ENCODE measurements around the gene ERP44.

- TF ChIP-seq CTCF (IDR thresholded peaks at IDR 0.05) (peak; percentile 89 to 96 (median 94)), POLR2A (IDR thresholded peaks at IDR 0.05) (no peak)
These were observed 70.5 kb downstream of the ERP44 start for GRCh38 chr9:100028201-100028784.
